Skeletal muscle satellite cell (primary cell): Measurements from ENCODE around the gene PELI2.

Experiments
- H3K27me3 ChIP-seq: 2 replicates; pipeline ENCODE4 v1.7.0; 2013; ENCODE audit warnings: low read length; ENCODE audit not compliant: control insufficient read depth, insufficient read depth
- H3K36me3 ChIP-seq: 2 replicates; pipeline ENCODE4 v1.7.0; 2013; ENCODE audit warnings: mild to moderate bottlenecking, control low read depth, low read length; ENCODE audit not compliant: insufficient read depth
- H3K4me1 ChIP-seq: 2 replicates; pipeline ENCODE4 v1.7.0; 2013; ENCODE audit warnings: low read length; ENCODE audit not compliant: control insufficient read depth, insufficient read depth
- H3K4me2 ChIP-seq: 2 replicates; pipeline ENCODE4 v1.7.0; 2013; ENCODE audit warnings: mild to moderate bottlenecking, low read length
- H3K4me3 ChIP-seq: 2 replicates; pipeline ENCODE4 v1.7.0; 2013; ENCODE audit warnings: low read length
- H3K9ac ChIP-seq: 2 replicates; pipeline ENCODE4 v1.7.0; 2013; ENCODE audit warnings: mild to moderate bottlenecking, low read depth, low read length, moderate library complexity
- H3K9me3 ChIP-seq: replicated peaks from 2 replicates; pipeline ENCODE4 v1.7.0; 2013; ENCODE audit warnings: mild to moderate bottlenecking, control low read depth, low read length

Gene PELI2

GRCh38 chr14:56099081-56099797 is 19.0 kb upstream of the PELI2 start:
- no peaks in the 10 kb centered on the region for H3K36me3 ChIP-seq
- peaks cover 23% of the 10 kb centered on the region for H3K27me3 ChIP-seq
- H3K9me3 ChIP-seq, result no peaks in the 10 kb centered on the region
- no peaks in the 10 kb centered on the region for H3K4me1 ChIP-seq
- H3K9ac ChIP-seq, result no peak overlapping the region
- no peak overlapping the region for H3K4me2 ChIP-seq
- H3K4me3 ChIP-seq, result no peak overlapping the region

- peaks cover 16% of the 10 kb centered on the region for H3K27me3 ChIP-seq
- no peaks in the 10 kb centered on the region for H3K36me3 ChIP-seq
These were observed 17.7 kb upstream of the PELI2 start for GRCh38 chr14:56100556-56100955.

DNA sequence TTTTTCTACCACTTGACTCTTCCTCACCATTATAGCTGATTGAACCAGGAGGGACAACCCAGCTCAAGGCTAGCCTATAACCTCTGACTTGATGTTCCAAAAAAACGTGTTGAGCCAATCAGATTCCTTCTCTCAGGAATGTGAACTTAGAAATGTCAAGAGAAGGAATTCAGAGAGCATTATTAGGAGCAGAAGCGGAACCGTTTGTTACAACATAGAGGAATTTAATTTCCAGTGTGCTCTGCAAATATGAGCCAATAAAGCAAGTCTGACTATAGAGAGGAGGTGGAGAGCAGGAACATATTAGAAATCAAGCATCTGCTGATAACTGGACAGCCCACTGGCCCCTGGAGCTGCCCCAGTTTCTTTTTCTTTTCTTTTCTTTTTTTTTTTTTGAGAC is 15.3 kb upstream of the PELI2 start:
- Histone ChIP-seq H3K36me3 (no peaks in the 10 kb centered on the region), H3K4me1 (no peaks in the 10 kb centered on the region), H3K9me3 (no peaks in the 10 kb centered on the region), H3K4me2 (no peak overlapping the region), H3K9ac (no peak overlapping the region), H3K27me3 (no peaks in the 10 kb centered on the region), H3K4me3 (no peak overlapping the region)

More at GRCh38 chr14:56100556-56100955, 17.7 kb upstream of the PELI2 start:
- H3K4me1 ChIP-seq, result no peaks in the 10 kb centered on the region
- no peaks in the 10 kb centered on the region for H3K9me3 ChIP-seq
- H3K4me2 ChIP-seq, result no peak overlapping the region
- H3K4me3 ChIP-seq, result no peak overlapping the region
- no peak overlapping the region for H3K9ac ChIP-seq

DNA sequence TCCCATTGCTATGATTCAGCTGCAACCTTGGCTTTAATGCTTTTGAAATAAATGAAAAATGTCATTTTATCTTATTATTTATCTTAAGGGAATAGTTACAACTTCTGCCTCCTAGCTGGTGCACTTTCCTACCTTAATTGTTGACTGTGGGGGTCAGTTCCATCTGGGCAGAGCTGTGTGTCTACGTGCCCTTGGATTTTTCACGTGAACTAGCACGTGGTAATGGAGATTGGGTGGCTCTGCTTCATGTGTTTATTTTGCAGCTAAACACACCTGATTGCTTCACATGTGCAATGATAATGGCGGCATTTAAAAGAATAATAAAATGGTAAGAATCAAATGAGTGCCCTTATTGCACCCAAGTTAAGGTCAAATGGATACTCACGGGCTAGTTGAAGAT is 10.6 kb upstream of the PELI2 start:
- no peaks in the 10 kb centered on the region for H3K4me1 ChIP-seq
- H3K9me3 ChIP-seq, result no peaks in the 10 kb centered on the region
- H3K36me3 ChIP-seq, result no peaks in the 10 kb centered on the region
- no peaks in the 10 kb centered on the region for H3K27me3 ChIP-seq
- H3K4me2 ChIP-seq, result no peak overlapping the region
- no peak overlapping the region for H3K4me3 ChIP-seq
- H3K9ac ChIP-seq, result no peak overlapping the region

GRCh38 chr14:56108057-56108456 is 10.2 kb upstream of the PELI2 start:
- H3K4me1 ChIP-seq, result no peaks in the 10 kb centered on the region
- H3K9ac ChIP-seq, result no peak overlapping the region
- no peak overlapping the region for H3K4me2 ChIP-seq
- H3K9me3 ChIP-seq, result no peaks in the 10 kb centered on the region
- H3K27me3 ChIP-seq, result no peaks in the 10 kb centered on the region
- H3K36me3 ChIP-seq, result no peaks in the 10 kb centered on the region
- no peak overlapping the region for H3K4me3 ChIP-seq

DNA sequence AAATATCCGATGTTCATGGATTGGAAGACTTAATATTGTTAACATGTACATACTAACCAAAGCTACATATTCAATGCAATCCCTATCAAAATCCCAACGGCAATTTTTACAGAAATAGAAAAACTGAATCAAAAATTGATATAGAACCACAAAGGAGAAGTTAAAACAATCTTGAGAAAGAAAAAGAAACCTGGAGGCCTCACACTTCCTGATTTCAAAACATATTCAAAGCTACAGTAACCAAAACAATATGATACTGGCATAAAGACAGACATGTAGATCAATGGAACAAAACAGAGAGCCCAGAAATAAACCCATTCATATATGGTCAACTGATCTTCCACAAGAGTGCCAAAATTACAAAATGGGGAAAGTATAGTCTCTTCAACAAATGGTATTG is 5.4 kb upstream of the PELI2 start:
- no peak overlapping the region for H3K4me2 ChIP-seq
- no peak overlapping the region for H3K4me3 ChIP-seq
- peaks cover 5% of the 10 kb centered on the region for H3K4me1 ChIP-seq

DNA sequence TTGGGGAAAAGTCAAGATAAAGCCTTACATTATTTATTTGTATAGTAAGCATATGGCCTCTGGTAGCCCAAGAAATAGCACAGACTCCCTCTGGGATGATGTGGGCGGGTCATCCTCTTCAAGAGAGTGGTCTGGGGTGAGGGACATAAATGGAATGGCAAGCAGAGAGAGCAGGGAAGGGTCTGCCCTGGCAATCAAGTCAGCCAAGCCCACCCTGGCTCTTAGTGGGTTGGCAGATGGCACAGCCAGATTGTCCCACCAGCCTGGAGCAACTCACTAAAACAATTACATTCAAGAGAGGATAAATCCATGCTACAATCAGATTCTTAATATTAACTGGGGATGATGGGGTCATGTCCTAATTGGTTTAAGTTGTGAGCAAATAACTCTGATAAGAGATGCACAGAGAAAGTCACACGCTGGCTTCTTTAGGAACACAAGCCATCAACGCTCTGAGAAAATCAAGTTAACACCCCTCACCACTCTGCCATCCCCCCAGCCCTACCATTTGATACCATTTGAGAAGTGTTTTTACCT is 2.8 kb upstream of the PELI2 start:
- Histone ChIP-seq H3K27me3 (no peaks in the 10 kb centered on the region), H3K36me3 (no peaks in the 10 kb centered on the region), H3K9me3 (no peaks in the 10 kb centered on the region), H3K4me1 (peaks cover 15% of the 10 kb centered on the region), H3K4me2 (no peak overlapping the region), H3K4me3 (no peak overlapping the region), H3K9ac (no peak overlapping the region)

More for the DNA sequence above, 5.4 kb upstream of the PELI2 start:
- H3K9me3 ChIP-seq, result no peaks in the 10 kb centered on the region
- H3K36me3 ChIP-seq, result no peaks in the 10 kb centered on the region
- no peaks in the 10 kb centered on the region for H3K27me3 ChIP-seq
- no peak overlapping the region for H3K9ac ChIP-seq

GRCh38 chr14:56115976-56116893 is 2.0 kb upstream of the PELI2 start:
- Histone ChIP-seq H3K9ac (no peak overlapping the region), H3K9me3 (no peaks in the 10 kb centered on the region), H3K27me3 (no peaks in the 10 kb centered on the region), H3K4me2 (no peak overlapping the region), H3K4me3 (no peak overlapping the region), H3K4me1 (peaks cover 16% of the 10 kb centered on the region), H3K36me3 (no peaks in the 10 kb centered on the region)

GRCh38 chr14:56118611-56119181 is 485 bp downstream of the PELI2 start:
- Histone ChIP-seq H3K9ac (peak overlapping the region; percentile 78), H3K4me1 (peaks cover 30% of the 10 kb centered on the region), H3K27me3 (no peaks in the 10 kb centered on the region), H3K4me2 (peak overlapping the region; percentile 98), H3K4me3 (peak overlapping the region; percentile 87), H3K36me3 (no peaks in the 10 kb centered on the region), H3K9me3 (no peaks in the 10 kb centered on the region)

- H3K4me3 ChIP-seq, result peak overlapping the region; percentile 87
- peak overlapping the region; percentile 98 for H3K4me2 ChIP-seq
- no peaks in the 10 kb centered on the region for H3K36me3 ChIP-seq
- H3K27me3 ChIP-seq, result no peaks in the 10 kb centered on the region
- H3K9me3 ChIP-seq, result no peaks in the 10 kb centered on the region
- peak overlapping the region; percentile 78 for H3K9ac ChIP-seq
- peaks cover 30% of the 10 kb centered on the region for H3K4me1 ChIP-seq
These were observed 1.2 kb downstream of the PELI2 start for GRCh38 chr14:56119201-56119981.
